ENCODE measurements around the gene PSG11.
"Not testable (repeated sequence)": the region's sequence is repeated elsewhere in the genome, so short reads cannot be mapped to it uniquely, and the experiment has no call there.

Gene PSG11

GRCh38 chr19:42988206-42988605 is 38.1 kb downstream of the PSG11 start:
- not testable (repeated sequence) for DNase-seq

- no peak for DNase-seq
Observed at GRCh38 chr19:42985588-42985987, 40.7 kb downstream of the PSG11 start.

DNA sequence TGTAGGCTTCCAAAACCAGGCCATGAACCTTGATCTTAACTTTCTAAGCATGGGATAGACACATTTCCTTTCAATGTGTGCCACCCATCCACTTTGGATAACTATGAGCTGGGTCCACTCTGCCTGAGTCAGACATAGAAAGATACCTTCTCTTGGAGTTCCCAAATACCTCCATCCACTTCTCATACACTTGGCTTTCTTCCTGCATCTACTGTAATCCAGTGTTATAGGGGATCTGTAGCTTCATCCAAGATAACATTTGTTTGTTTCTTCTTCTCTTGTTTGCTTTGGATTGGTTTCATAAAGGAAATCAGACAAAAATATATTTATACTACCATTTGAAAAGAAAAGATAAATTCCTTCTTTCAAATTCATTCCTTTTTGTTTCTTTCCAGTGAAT is 44.2 kb downstream of the PSG11 start:
- DNase-seq = not testable (repeated sequence)

DNA sequence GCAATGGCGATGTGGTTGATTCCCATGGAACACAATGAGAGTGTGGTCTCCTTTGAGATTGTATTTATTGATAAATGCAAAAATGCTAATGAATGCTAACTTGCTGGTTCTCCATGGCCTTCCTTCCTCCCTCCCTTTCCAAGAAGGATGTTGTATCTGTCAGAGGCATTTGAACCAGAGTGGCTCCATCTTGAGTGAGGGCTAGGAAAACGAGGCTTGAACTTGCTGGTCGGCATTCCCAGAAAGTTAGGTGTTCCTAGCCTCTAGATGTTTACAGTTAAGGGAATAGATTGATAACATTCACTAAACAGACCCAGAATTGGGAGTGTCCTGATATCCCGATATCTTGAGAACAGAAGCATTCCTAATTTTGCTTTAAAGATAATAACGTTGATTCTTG is 54.8 kb downstream of the PSG11 start:
- DNase-seq = not testable (repeated sequence)

GRCh38 chr19:42965176-42965575 is 61.1 kb downstream of the PSG11 start:
- DNase-seq = no peak

GRCh38 chr19:42961119-42961518 is 65.2 kb downstream of the PSG11 start:
- no peak for DNase-seq

Measured in NCI-H1417 (cell line).